HG02610 (cell line): ENCODE data around the gene SMTN.

Source experiments
- ATAC-seq: cut with Tn5 transposase; IDR thresholded peaks from one replicate; pipeline ENCODE4 v1.9.1; 2021; ENCODE audit warnings: mild to moderate bottlenecking, moderate library complexity; ENCODE audit not compliant: unreplicated experiment

The SMTN gene

GRCh38 chr22:31148488-31148887 is 67.4 kb downstream of the SMTN start:
- no peak for ATAC-seq

- no peak for ATAC-seq
Observed at GRCh38 chr22:31148953-31149627, 68.0 kb downstream of the SMTN start.

- no peak for ATAC-seq
Observed at GRCh38 chr22:31150615-31151014, 69.5 kb downstream of the SMTN start.

GRCh38 chr22:31151872-31152271 is 70.8 kb downstream of the SMTN start:
- ATAC-seq: no peak

GRCh38 chr22:31153357-31153756 is 72.2 kb downstream of the SMTN start:
- no peak for ATAC-seq
